ENCODE results near the gene NRXN2. TPM values are rescaled to one million over a fixed set of nuclear protein-coding genes. Genes with fewer than 3 reads are reported as not detected.

NRXN2 gene
- polyA plus RNA-seq, 3 donors: 0.07 TPM; not detected in 2

- H3K4me3 Mint-ChIP-seq: peak overlapping the region in 1 of 2 donors; percentile 56
- Histone ChIP-seq H3K36me3 (replicated peaks in 1 of 2; ENCODE audit: control insufficient read depth in 1 of 2, insufficient read depth in 2 of 2, low read length in 2 of 2) (no peaks in the 10 kb centered on the region), H3K27ac (ENCODE audit: low read depth in 1 of 2, low read length in 2 of 2) (no peak overlapping the region), H4K20me1 (ENCODE audit: insufficient read depth, low read length) (no peaks in the 10 kb centered on the region), H3K27me3 (ENCODE audit: control insufficient read depth in 2 of 2, insufficient read depth in 2 of 2, low read length in 2 of 2) (peaks cover 26 to 46% of the 10 kb centered on the region in 2 donors), H3K9ac (ENCODE audit: insufficient read depth, low read length, poor library complexity, severe bottlenecking) (no peak overlapping the region), H2AFZ (ENCODE audit: insufficient read depth, low read depth, low read length, poor library complexity, severe bottlenecking) (no peak overlapping the region), H3K4me3 (replicated peaks in 1 of 3; ENCODE audit: low read depth in 2 of 3, low read length in 3 of 3) (peak overlapping the region in 1 of 3 experiments; percentile 20), H3K79me2 (ENCODE audit: insufficient read depth, low read length) (no peaks in the 10 kb centered on the region), H3K4me1 (ENCODE audit: control insufficient read depth in 1 of 2, insufficient read depth in 2 of 2, low read length in 2 of 2) (peaks cover 3 to 5% of the 10 kb centered on the region in 2 donors), H3K9me3 (replicated peaks in 1 of 2; ENCODE audit: control insufficient read depth in 1 of 2, insufficient read depth in 1 of 2, low read length in 2 of 2) (peaks cover 0 to 15% of the 10 kb centered on the region in 2 donors), H3K4me2 (replicated peaks; ENCODE audit: extremely low read depth, low read length, poor library complexity, severe bottlenecking) (peak overlapping the region; percentile 36)
- peaks cover 27 to 39% (median 34%) of the 10 kb centered on the region in 3 donors for H3K27me3 Mint-ChIP-seq (ENCODE audit: low read depth in 3 of 3)
- H3K4me1 Mint-ChIP-seq: peaks cover 10% of the 10 kb centered on the region
- WGBS (ENCODE audit: insufficient coverage): 3% methylated on average over 35 of the region's 36 CpGs
- no peak for TF ChIP-seq CTCF (IDR thresholded peaks at IDR 0.05)
- H3K9me3 Mint-ChIP-seq: peaks cover 0 to 3% (median 0%) of the 10 kb centered on the region in 7 donors
- no peak overlapping the region for H3K27ac Mint-ChIP-seq
- DNase-seq: no peak
- intact Hi-C loops (cut with micrococcal nuclease): no loop called here
- H3K36me3 Mint-ChIP-seq: peaks cover 0 to 2% of the 10 kb centered on the region in 2 donors
These were observed 80.1 kb downstream of the NRXN2 start for GRCh38 chr11:64642871-64643255.

- Histone ChIP-seq H4K20me1 (ENCODE audit: insufficient read depth, low read length) (no peaks in the 10 kb centered on the region), H3K4me1 (ENCODE audit: control insufficient read depth in 1 of 2, insufficient read depth in 2 of 2, low read length in 2 of 2) (peaks cover 3 to 5% of the 10 kb centered on the region in 2 donors), H3K36me3 (replicated peaks in 1 of 2; ENCODE audit: control insufficient read depth in 1 of 2, insufficient read depth in 2 of 2, low read length in 2 of 2) (no peaks in the 10 kb centered on the region), H3K4me2 (replicated peaks; ENCODE audit: extremely low read depth, low read length, poor library complexity, severe bottlenecking) (no peak overlapping the region), H3K79me2 (ENCODE audit: insufficient read depth, low read length) (no peaks in the 10 kb centered on the region), H3K27ac (ENCODE audit: low read depth in 1 of 2, low read length in 2 of 2) (no peak overlapping the region), H3K4me3 (replicated peaks in 1 of 3; ENCODE audit: low read depth in 2 of 3, low read length in 3 of 3) (no peak overlapping the region), H3K27me3 (ENCODE audit: control insufficient read depth in 2 of 2, insufficient read depth in 2 of 2, low read length in 2 of 2) (peaks cover 26 to 46% of the 10 kb centered on the region in 2 donors), H2AFZ (ENCODE audit: insufficient read depth, low read depth, low read length, poor library complexity, severe bottlenecking) (no peak overlapping the region), H3K9ac (ENCODE audit: insufficient read depth, low read length, poor library complexity, severe bottlenecking) (no peak overlapping the region), H3K9me3 (replicated peaks in 1 of 2; ENCODE audit: control insufficient read depth in 1 of 2, insufficient read depth in 1 of 2, low read length in 2 of 2) (peaks cover 0 to 15% of the 10 kb centered on the region in 2 donors)
- Mint-ChIP-seq H3K4me3 (no peak overlapping the region), H3K36me3 (peaks cover 0 to 2% of the 10 kb centered on the region in 2 donors), H3K9me3 (peaks cover 0 to 3% (median 0%) of the 10 kb centered on the region in 7 donors), H3K27ac (no peak overlapping the region), H3K27me3 (ENCODE audit: low read depth in 3 of 3) (peaks cover 28 to 41% (median 34%) of the 10 kb centered on the region in 3 donors), H3K4me1 (peaks cover 10% of the 10 kb centered on the region)
- TF ChIP-seq CTCF (IDR thresholded peaks at IDR 0.05): no peak
- no peak for DNase-seq
- intact Hi-C loops (cut with micrococcal nuclease): no loop called here
- 0% methylated on average over 13 of the region's 30 CpGs for WGBS (ENCODE audit: insufficient coverage)
These were observed 80.6 kb downstream of the NRXN2 start for GRCh38 chr11:64642418-64642735.
